NB4 (cell line): ENCODE results near the gene PSMD10.

Experiments used
- CTCF ChIP-seq: IDR thresholded peaks from one replicate; pipeline ENCODE4 v1.5.1; 2012; ENCODE audit warnings: low read depth, low read length
- MAX ChIP-seq: IDR thresholded peaks from 2 replicates; pipeline ENCODE4 v1.6.1; 2011; ENCODE audit warnings: low read depth, low read length
- MYC ChIP-seq: IDR thresholded peaks from 2 replicates; pipeline ENCODE4 v1.6.1; 2011; ENCODE audit warnings: low read depth, low read length
- POLR2A ChIP-seq: IDR thresholded peaks from 2 replicates; pipeline ENCODE4 v1.6.1; 2011; ENCODE audit warnings: mild to moderate bottlenecking; ENCODE audit not compliant: insufficient read length; ENCODE audit errors: extremely low read depth

GRCh38 chrX:108097380-108097779 lies 6.0 kb upstream of the PSMD10 start:
- TF ChIP-seq CTCF (no peak), POLR2A (no peak), MAX (no peak), MYC (no peak)
